Renal cortical epithelial cell (primary cell): ENCODE data around the gene DLG1. TPM values are rescaled to one million over a fixed set of nuclear protein-coding genes. Genes with fewer than 3 reads are reported as not detected.

Source experiments
- DNase-seq: peaks from one replicate; pipeline ENCODE4 v3.0.0-alpha.2; 2011; ENCODE audit warnings: low read depth
- total RNA-seq: library from RNA; depleted of rRNA; stranded (reverse); fragments of >200 nt; gene quantifications from 2 replicates; pipeline ENCODE4 v1.2.3, GENCODE V29; 2014

DLG1 gene
- total RNA-seq, 1 donor from 2014 or later = 197 TPM

DNA sequence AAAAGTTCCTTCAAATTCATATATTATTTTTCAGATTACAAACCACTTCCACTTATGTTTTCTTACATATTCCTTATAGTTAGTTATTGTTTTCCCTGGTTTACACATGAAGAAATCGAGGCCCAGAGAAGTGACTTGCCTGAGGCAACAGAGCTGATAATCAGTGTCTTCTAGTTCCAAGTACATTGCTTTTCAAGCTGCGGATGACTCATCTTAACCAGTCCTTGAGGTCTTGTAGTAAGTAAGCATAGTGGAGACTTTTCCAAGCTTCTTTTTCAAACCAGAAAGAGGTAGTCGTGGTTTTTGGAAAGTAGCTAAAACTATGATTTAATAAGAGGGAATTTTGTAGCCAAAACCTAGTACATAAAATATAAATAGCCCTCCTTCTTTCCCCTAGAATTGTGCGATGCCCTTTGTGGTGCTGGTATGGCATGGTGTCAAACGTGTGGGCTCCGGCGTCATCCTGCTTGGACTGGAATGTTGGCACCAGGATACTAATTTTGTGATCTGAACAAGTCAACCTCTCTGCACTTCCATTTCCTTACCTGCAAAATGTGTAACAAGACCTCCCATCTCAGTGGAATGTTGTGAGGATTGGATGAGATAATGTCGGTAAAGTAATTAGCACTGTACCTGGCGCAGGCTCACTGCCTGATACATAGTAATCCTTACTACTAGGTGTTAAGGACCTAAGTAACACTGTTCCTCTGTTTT lies 19.0 kb upstream of the DLG1 start:
- peak; percentile 94 for DNase-seq

DNA sequence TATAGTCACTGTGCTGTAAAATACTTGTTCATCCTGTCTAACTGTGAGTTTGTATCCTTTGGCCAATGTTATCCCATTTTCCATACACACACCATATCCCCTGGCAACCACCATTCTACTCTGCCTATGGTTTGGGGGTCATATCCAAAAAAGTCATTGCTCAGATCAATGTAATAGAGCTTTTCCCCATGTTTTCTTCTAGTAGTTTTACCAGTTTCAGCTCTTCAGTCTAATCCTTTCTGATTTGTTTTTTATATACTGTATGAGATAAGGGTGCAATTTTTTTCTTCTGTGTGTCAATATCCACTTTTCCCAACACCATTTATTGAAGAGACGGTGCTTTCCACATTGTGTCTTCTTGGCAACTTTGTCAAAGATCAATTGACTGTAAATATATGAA lies 14.0 kb upstream of the DLG1 start:
- no peak for DNase-seq

DNA sequence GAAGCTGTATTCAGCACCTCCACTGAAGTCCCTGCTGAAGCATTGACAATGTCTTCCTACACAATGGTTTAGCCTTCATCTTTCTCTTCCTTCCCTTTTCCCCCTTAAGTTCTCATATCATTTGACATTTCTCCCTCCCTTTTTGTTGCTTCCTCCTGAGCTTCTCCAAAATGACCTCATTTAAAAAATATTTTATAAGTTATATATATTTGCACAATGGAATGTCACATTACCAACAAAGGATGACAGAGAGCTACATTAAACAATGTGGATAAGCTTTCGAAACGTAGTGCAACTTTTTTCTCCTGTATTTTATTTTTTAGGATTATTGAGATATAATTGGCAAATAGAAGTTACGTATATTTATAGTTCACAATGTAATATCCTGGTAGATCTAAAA lies 13.2 kb upstream of the DLG1 start:
- DNase-seq = no peak

GRCh38 chr3:197309528-197310361 lies 11.3 kb upstream of the DLG1 start:
- peak; percentile 99 for DNase-seq

GRCh38 chr3:197308591-197308990 lies 10.2 kb upstream of the DLG1 start:
- peak; percentile 76 for DNase-seq

- peak; percentile 95 for DNase-seq
Measured at GRCh38 chr3:197306374-197307086, 8.1 kb upstream of the DLG1 start.

DNA sequence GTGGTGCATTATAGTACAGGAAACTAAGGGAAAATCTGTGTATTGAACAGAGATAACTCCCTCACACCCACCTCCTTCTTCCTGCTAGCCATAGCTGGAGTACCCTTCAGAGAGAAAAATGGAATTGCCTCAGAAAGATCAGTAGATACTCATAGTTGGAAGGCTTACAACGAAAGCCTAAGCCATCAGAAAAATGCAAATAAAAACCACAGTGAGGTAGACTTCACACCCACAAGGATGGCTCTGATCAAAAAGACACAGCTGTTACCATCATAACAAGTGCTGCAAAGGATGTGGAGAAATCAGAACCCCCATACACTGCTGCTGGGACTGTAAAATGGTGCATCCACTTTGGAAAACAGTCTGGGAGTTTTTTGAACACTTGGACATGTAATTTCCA lies 7.4 kb upstream of the DLG1 start:
- no peak for DNase-seq

DNA sequence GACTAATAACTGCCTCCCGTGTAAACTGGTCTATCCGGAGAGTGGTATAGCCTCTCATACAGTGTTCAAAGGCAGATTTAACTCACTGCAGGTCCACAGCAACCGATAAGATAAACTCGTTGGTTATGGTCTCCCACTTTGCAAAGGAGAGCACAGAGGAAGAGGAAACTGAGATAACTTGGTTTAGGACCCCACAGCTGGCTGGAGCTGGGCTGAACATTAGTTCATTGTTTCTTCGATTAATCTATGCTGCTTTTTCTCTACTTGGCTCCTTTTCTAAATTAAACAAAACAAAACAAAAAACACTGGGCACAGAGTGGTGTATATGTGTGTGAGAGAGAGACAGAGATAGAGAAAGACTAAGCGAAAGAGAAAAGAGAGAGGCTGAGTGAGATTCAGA lies 5.0 kb upstream of the DLG1 start:
- no peak for DNase-seq

DNA sequence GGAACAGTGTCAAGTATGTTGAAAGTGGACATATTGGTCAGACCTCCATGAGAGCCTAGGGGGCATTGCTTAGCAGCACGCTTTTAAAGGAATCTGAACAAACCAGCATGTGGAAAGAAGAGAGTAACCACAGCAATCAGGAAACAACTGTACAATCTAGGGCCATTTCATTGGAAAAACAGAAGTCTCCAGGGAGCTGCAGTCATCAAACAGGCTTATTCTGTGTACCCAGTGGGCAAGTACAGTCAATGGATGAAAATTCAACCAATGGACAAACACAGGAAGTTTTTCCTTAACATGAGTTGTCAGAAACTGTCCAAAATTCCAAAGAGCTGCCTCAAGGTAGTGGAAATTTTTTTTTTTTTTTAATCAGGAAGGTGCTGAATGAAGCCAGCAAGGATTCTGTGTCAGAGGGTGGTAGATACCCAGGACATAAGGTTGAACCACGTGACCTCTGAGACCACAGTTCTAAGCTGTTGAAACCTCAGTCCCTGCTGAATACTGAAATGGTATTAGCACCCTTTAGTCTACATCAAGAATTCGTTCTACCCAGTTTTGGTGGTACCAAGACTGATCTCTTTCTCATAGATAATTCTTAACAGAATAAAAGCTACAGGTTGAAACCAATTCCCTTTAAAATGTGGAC lies 4.4 kb upstream of the DLG1 start:
- peak; percentile 61 for DNase-seq

DNA sequence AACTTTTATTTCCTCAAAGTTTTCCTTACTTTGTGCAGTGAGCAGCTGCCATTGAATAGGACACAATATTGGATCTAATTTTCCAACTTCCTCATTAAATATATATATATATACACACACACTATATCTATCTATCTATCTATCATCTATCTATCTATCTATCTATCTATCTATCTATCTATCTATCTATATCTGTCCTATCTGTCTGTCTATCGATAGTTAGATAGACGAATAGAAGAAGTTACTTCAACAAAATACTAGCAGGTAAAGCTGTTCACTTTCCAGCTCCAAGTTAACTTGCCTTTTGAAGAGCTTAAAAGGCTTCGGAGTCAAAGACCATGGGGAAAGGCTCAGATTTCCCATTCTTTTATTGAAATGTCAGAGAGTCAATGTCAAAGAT lies 3.6 kb upstream of the DLG1 start:
- DNase-seq = no peak

DNA sequence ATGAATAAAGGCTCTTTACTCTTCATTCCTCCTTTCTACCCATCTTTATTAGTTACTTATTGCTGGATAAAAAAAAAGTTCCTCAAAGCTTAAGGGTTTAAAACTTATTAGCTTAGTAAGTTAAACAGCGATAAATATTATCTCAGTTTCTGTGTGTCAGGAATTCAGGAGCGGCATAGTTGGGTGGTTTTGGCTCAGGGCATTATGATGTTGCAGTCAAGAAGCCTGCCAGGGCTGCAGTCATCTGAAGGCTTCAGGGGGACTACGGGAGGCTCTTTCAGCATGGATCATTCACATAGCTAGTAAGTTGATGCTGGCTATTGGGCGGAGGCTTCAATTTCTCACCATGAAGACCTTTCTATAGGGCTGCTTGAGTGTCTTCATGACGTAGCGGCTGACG lies 1.9 kb upstream of the DLG1 start:
- DNase-seq = peak; percentile 81

DNA sequence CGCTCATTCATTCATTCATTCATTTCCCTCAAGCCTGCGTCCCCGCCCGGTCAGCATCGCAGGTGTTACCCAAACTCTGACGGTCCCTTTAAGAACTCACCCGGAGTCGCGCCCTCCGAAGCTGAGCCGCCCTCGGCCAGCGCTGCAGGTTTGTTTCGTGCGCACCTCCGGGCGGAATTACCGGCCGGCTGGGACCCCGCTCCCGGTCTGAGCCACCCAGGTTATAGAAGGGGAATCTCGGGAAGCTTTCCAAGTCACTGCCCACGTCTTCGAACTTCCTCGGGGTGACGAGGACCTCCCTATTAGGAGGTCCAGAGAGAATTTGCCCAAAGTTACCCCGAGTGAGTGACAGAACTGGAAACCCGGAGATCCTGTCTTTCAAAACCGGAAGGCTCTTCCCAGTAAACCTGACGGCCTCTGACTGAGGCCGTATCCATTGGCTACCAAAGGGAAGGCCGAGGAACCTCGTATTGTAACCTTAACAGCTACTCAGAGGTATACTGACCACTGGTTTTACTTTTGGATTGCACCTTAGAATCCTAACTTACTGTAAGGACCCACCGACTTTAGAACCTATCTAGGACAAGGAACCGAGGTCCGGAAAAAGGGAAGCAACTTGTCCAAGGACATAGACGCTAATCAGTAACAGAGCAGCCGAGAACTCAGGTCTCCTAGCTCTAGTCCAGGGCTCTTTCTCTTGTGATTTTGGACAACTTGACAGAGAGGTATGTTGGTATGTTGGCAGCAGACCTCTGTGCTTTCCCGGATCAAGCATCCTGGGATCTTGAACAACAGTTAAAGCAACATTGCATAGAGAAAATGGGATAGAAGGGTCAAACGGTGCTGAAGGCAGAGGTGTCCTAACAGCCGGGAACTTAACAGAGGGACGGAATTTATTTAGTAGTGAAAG lies 788 bp upstream of the DLG1 start:
- DNase-seq = peak; percentile 61

GRCh38 chr3:197297476-197298340 lies 704 bp downstream of the DLG1 start:
- DNase-seq = peak; percentile 59

DNA sequence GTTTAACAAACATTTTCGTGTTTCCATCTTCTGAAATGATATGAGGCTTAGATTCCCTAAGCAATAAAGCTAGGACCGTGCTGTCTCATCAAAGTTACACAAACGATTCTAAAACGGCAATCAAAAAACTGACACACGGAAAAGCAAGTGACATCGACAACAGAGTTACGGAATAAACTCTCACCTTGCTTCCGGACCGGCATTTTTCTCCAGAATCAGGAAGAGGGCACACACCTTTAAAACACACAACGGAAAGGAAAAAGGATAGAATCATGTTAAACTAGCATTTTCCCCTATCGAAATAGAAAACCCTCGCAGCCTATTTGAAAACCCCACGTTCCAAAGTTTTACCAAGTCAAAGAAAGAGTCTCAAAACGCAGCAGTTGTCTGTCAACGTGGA lies 1.4 kb downstream of the DLG1 start:
- no peak for DNase-seq

DNA sequence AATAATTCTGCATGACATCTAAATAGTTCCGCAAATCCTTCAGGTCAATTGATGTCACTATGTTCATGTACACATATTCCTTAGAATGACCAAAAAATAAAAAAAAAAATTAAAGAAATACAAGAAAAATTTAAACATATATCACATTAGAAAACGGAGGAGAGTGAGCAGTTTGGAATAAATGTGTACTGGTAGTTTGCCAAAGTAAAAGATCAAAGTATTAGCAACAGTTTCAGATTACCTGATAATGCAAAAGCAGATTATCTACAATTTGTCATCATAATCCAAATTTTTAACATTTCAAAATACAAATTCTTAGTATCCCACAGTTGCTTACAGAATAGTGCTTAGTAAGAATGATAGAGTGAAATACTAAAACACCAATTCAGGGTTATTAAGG lies 1.9 kb downstream of the DLG1 start:
- DNase-seq = no peak

GRCh38 chr3:197295871-197296270 lies 2.5 kb downstream of the DLG1 start:
- no peak for DNase-seq

DNA sequence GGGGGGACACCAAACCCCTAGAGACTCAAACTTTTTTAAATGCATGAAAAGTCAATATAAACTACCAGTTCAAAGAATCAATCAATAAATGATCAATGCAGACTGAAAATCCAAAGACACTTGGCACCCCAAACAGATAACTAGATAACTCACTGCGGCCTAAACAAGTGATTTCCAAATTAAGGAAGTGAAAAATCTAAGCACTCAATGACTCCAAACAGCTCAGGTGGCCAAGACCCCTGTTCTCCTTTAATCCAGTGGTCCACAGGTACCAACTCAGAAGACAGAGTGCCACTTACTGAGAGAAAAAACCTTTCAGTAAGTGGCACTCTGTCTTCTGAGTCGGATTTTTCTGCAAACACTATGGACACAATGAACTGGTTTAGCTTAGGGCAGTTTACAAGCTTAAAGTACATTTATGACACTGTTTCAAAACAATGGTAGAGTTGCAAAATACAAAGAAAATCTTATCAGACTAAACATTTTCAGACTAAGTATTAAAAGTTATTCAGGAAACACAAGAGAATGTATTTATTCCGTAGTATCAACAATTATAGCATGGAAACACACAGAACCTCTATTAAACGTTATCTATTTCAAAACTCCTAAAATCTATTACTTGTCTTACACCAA lies 4.7 kb downstream of the DLG1 start:
- DNase-seq = no peak

- DNase-seq = no peak
Measured at GRCh38 chr3:197292648-197293047, 5.8 kb downstream of the DLG1 start.

GRCh38 chr3:197292083-197292646 lies 6.2 kb downstream of the DLG1 start:
- DNase-seq = no peak
